OCI-LY1 (cell line): ENCODE results near the gene L3HYPDH.

Experiments
- H2AFZ ChIP-seq: fragments of 200-600 bp; sonication (generic), shearing (Covaris generic); 2 replicates; pipeline ENCODE4 v1.6.0; 2014; ENCODE audit warnings: antibody characterized with exemption, mild to moderate bottlenecking, low read length
- H3F3A ChIP-seq: fragments of 200-600 bp; sonication (generic), shearing (Covaris generic); 2 replicates; pipeline ENCODE4 v1.6.0; 2014; ENCODE audit warnings: mild to moderate bottlenecking, antibody characterized with exemption, low read length, moderate library complexity; ENCODE audit not compliant: insufficient read depth
- H3K27ac ChIP-seq: fragments of 200-600 bp; sonication (generic); 2 replicates; pipeline ENCODE4 v1.5.1; 2014; ENCODE audit warnings: low read length, mixed run types, mild to moderate bottlenecking, low read depth; ENCODE audit not compliant: poor library complexity, severe bottlenecking
- H3K27me3 ChIP-seq: fragments of 200-600 bp; sonication (generic); 2 replicates; pipeline ENCODE4 v1.6.0; 2014; ENCODE audit warnings: antibody characterized with exemption, mild to moderate bottlenecking, low read length, moderate library complexity; ENCODE audit not compliant: insufficient read depth
- H3K36me3 ChIP-seq: fragments of 200-600 bp; sonication (generic); 2 replicates; pipeline ENCODE4 v1.6.1; 2014; ENCODE audit warnings: mild to moderate bottlenecking, antibody characterized with exemption, low read length, moderate library complexity, mixed read lengths; ENCODE audit not compliant: insufficient read depth
- H3K4me1 ChIP-seq: fragments of 200-600 bp; sonication (generic); 2 replicates; pipeline ENCODE4 v1.5.1; 2014; ENCODE audit warnings: mild to moderate bottlenecking, low read length, moderate library complexity; ENCODE audit not compliant: insufficient read depth, severe bottlenecking
- H3K4me2 ChIP-seq: fragments of 200-600 bp; sonication (generic), shearing (Covaris generic); 2 replicates; pipeline ENCODE4 v1.6.1; 2014; ENCODE audit warnings: low read length
- H3K4me3 ChIP-seq: fragments of 200-600 bp; sonication (generic); 2 replicates; pipeline ENCODE4 v1.5.1; 2014; ENCODE audit warnings: low read length, low read depth, mild to moderate bottlenecking, mixed read lengths; ENCODE audit not compliant: poor library complexity, severe bottlenecking
- H3K79me2 ChIP-seq: fragments of 200-600 bp; shearing (Covaris generic); 2 replicates; pipeline ENCODE4 v1.6.1; 2016; ENCODE audit warnings: mixed run types, low read length, mixed read lengths; ENCODE audit not compliant: insufficient read depth
- H3K9ac ChIP-seq: fragments of 200-600 bp; sonication (generic), shearing (Covaris generic); 2 replicates; pipeline ENCODE4 v1.6.1; 2014; ENCODE audit warnings: mild to moderate bottlenecking, low read length, mixed read lengths
- H3K9me2 ChIP-seq: fragments of 200-600 bp; sonication (generic), shearing (Covaris generic); 2 replicates; pipeline ENCODE4 v1.6.1; 2014; ENCODE audit warnings: low read depth, mild to moderate bottlenecking, low read length, mixed read lengths
- H3K9me3 ChIP-seq: fragments of 200-600 bp; shearing (Covaris generic); 2 replicates; pipeline ENCODE4 v1.6.1; 2014; ENCODE audit warnings: low read length, mixed read lengths
- H4K20me1 ChIP-seq: fragments of 200-600 bp; sonication (generic), shearing (Covaris generic); 2 replicates; pipeline ENCODE4 v1.6.0; 2016; ENCODE audit warnings: mild to moderate bottlenecking, low read length; ENCODE audit not compliant: insufficient read depth
- CTCF ChIP-seq: fragments of 200-600 bp; sonication (generic), shearing (Covaris generic); IDR thresholded peaks from 2 replicates; pipeline ENCODE4 v1.5.1; 2017; ENCODE audit warnings: mild to moderate bottlenecking, antibody characterized with exemption, low read length, moderate library complexity, mixed read lengths
- EZH2 ChIP-seq: fragments of 200-600 bp; sonication (generic), shearing (Covaris generic); IDR thresholded peaks from 2 replicates; pipeline ENCODE4 v1.8.0; 2017; ENCODE audit warnings: borderline replicate concordance, mixed run types, mild to moderate bottlenecking, antibody characterized with exemption, low read length, moderate library complexity, mixed read lengths

The L3HYPDH gene

GRCh38 chr14:59500732-59501131, 16.5 kb upstream of the L3HYPDH start:
- Histone ChIP-seq H3K27me3 (no peaks in the 10 kb centered on the region), H3K4me2 (no peak overlapping the region), H3K9me2 (no peaks in the 10 kb centered on the region), H3K9me3 (no peaks in the 10 kb centered on the region), H3F3A (no peaks in the 10 kb centered on the region), H3K27ac (no peak overlapping the region), H3K79me2 (no peaks in the 10 kb centered on the region), H3K4me1 (no peaks in the 10 kb centered on the region), H4K20me1 (no peaks in the 10 kb centered on the region), H3K4me3 (no peak overlapping the region), H3K36me3 (peaks cover 67% of the 10 kb centered on the region), H2AFZ (no peak overlapping the region), H3K9ac (no peak overlapping the region)
- TF ChIP-seq CTCF (no peak), EZH2 (no peak)

GRCh38 chr14:59492384-59492783, 8.2 kb upstream of the L3HYPDH start:
- Histone ChIP-seq H3K9ac (no peak overlapping the region), H3K9me3 (no peaks in the 10 kb centered on the region; the same call in 1 of the 2 replicates), H4K20me1 (no peaks in the 10 kb centered on the region), H3F3A (no peaks in the 10 kb centered on the region), H3K36me3 (peaks cover 93% of the 10 kb centered on the region), H3K27me3 (no peaks in the 10 kb centered on the region), H3K27ac (no peak overlapping the region), H3K4me2 (no peak overlapping the region), H3K79me2 (no peaks in the 10 kb centered on the region), H3K9me2 (no peaks in the 10 kb centered on the region), H3K4me1 (no peaks in the 10 kb centered on the region), H3K4me3 (no peak overlapping the region), H2AFZ (no peak overlapping the region)
- TF ChIP-seq EZH2, result no peak
- no peak for TF ChIP-seq CTCF

DNA sequence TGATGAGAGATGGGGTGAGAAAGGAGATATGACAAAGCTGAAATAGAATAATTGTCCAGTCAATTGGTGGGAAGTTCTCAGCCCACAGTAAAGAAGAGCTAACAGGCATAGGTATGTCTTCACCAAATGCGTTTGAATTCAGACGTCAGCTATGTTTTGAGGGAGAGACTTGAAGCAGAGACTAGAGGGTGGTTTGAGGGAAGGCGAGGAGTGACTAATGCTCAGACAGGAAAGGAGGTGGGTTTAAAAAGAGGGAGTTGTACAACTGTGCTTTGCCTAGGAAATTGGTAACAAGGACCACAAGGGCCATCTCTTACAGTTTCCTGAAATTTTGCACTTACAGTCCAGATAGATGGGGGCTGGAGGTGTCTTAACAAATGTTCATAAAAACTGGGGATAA, 6.5 kb upstream of the L3HYPDH start:
- Histone ChIP-seq H3K36me3 (peaks cover 82% of the 10 kb centered on the region), H3K9me2 (no peaks in the 10 kb centered on the region), H3K4me2 (no peak overlapping the region), H3K9me3 (no peaks in the 10 kb centered on the region; the same call in 1 of the 2 replicates), H3K4me1 (peaks cover 8% of the 10 kb centered on the region), H3K27ac (no peak overlapping the region), H3K9ac (no peak overlapping the region), H3F3A (no peaks in the 10 kb centered on the region), H3K4me3 (no peak overlapping the region), H2AFZ (no peak overlapping the region), H4K20me1 (no peaks in the 10 kb centered on the region), H3K79me2 (peaks cover 3% of the 10 kb centered on the region; the same call in 1 of the 2 replicates), H3K27me3 (no peaks in the 10 kb centered on the region)
- TF ChIP-seq EZH2 (no peak), CTCF (no peak)
